HL-60 (cell line): ENCODE measurements around the gene ICAM5.

Experiments
- GABPA ChIP-seq: IDR thresholded peaks from 2 replicates; pipeline ENCODE4 v1.6.1; 2012; ENCODE audit warnings: low read depth
- POLR2AphosphoS5 ChIP-seq: IDR thresholded peaks from 2 replicates; pipeline ENCODE4 v1.6.1; 2012; ENCODE audit warnings: low read depth
- SPI1 ChIP-seq: IDR thresholded peaks from 2 replicates; pipeline ENCODE4 v1.6.1; 2012; ENCODE audit warnings: low read depth, mild to moderate bottlenecking, borderline replicate concordance
- TF ChIP-seq, protein P1 (sequence below): IDR thresholded peaks from 2 replicates; pipeline ENCODE4 v1.6.1; 2012; ENCODE audit warnings: low read depth; ENCODE audit not compliant: insufficient replicate concordance
- TF ChIP-seq, protein P2 (sequence below): IDR thresholded peaks from one replicate; pipeline ENCODE4 v1.5.1; 2011; ENCODE audit warnings: low read length, control low read depth, inconsistent platforms; ENCODE audit not compliant: insufficient read depth

DNA sequence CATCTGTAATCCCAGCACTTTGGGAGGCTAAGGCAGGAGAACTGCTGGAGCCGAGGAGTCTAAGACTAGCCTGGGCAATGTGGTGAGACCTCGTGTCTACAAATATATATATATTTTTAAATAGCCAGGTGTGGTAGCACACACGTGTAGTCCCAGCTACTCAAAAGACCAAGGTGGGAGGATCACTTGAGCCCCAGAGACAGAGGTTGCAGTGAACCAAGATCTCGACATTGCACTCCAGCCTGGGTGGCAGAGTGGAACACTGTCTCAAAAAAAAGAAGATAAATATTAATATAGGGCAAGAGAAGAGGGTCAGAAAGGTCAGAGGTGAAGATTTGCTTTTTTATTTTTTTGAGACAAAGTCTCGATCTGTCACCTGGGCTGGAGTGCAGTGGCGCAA is 43.2 kb upstream of the ICAM5 start:
- TF ChIP-seq, protein P1, sequence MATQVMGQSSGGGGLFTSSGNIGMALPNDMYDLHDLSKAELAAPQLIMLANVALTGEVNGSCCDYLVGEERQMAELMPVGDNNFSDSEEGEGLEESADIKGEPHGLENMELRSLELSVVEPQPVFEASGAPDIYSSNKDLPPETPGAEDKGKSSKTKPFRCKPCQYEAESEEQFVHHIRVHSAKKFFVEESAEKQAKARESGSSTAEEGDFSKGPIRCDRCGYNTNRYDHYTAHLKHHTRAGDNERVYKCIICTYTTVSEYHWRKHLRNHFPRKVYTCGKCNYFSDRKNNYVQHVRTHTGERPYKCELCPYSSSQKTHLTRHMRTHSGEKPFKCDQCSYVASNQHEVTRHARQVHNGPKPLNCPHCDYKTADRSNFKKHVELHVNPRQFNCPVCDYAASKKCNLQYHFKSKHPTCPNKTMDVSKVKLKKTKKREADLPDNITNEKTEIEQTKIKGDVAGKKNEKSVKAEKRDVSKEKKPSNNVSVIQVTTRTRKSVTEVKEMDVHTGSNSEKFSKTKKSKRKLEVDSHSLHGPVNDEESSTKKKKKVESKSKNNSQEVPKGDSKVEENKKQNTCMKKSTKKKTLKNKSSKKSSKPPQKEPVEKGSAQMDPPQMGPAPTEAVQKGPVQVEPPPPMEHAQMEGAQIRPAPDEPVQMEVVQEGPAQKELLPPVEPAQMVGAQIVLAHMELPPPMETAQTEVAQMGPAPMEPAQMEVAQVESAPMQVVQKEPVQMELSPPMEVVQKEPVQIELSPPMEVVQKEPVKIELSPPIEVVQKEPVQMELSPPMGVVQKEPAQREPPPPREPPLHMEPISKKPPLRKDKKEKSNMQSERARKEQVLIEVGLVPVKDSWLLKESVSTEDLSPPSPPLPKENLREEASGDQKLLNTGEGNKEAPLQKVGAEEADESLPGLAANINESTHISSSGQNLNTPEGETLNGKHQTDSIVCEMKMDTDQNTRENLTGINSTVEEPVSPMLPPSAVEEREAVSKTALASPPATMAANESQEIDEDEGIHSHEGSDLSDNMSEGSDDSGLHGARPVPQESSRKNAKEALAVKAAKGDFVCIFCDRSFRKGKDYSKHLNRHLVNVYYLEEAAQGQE = no peak
- TF ChIP-seq, protein P2, sequence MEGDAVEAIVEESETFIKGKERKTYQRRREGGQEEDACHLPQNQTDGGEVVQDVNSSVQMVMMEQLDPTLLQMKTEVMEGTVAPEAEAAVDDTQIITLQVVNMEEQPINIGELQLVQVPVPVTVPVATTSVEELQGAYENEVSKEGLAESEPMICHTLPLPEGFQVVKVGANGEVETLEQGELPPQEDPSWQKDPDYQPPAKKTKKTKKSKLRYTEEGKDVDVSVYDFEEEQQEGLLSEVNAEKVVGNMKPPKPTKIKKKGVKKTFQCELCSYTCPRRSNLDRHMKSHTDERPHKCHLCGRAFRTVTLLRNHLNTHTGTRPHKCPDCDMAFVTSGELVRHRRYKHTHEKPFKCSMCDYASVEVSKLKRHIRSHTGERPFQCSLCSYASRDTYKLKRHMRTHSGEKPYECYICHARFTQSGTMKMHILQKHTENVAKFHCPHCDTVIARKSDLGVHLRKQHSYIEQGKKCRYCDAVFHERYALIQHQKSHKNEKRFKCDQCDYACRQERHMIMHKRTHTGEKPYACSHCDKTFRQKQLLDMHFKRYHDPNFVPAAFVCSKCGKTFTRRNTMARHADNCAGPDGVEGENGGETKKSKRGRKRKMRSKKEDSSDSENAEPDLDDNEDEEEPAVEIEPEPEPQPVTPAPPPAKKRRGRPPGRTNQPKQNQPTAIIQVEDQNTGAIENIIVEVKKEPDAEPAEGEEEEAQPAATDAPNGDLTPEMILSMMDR = no peak
- TF ChIP-seq GABPA (no peak), POLR2AphosphoS5 (no peak), SPI1 (no peak)
